HEK293 (cell line): Measurements from ENCODE around the gene YWHAQ.

Experiments
- HOXA7 ChIP-seq: sonication (generic); formaldehyde crosslinking; IDR thresholded peaks from 2 replicates; pipeline ENCODE4 v1.8.1; 2022; ENCODE audit warnings: missing genetic modification reagents, borderline replicate concordance
- KLF10 ChIP-seq: fragments of 450-650 bp; IDR thresholded peaks from 2 replicates; pipeline ENCODE4 v1.5.1; 2018; ENCODE audit warnings: missing biosample characterization, mild to moderate bottlenecking, missing genetic modification characterization
- ZFP3 ChIP-seq: fragments of 450-650 bp; formaldehyde crosslinking; IDR thresholded peaks from 2 replicates; pipeline ENCODE4 v1.5.1; 2016; ENCODE audit warnings: low read depth, missing biosample characterization, missing genetic modification characterization
- ZNF324 ChIP-seq: fragments of 450-650 bp; formaldehyde crosslinking; IDR thresholded peaks from 2 replicates; pipeline ENCODE4 v1.5.1; 2016; ENCODE audit warnings: missing biosample characterization, missing genetic modification characterization
- ZNF394 ChIP-seq: fragments of 450-650 bp; formaldehyde crosslinking; IDR thresholded peaks from 2 replicates; pipeline ENCODE4 v1.5.1; 2016; ENCODE audit warnings: missing biosample characterization, missing genetic modification characterization, mild to moderate bottlenecking, moderate library complexity, borderline replicate concordance
- ZNF473 ChIP-seq: fragments of 450-650 bp; formaldehyde crosslinking; IDR thresholded peaks from 2 replicates; pipeline ENCODE4 v1.5.1; 2017; ENCODE audit warnings: missing biosample characterization, missing genetic modification characterization
- ZNF501 ChIP-seq: fragments of 450-650 bp; formaldehyde crosslinking; IDR thresholded peaks from 2 replicates; pipeline ENCODE4 v1.5.1; 2016; ENCODE audit warnings: missing biosample characterization, missing genetic modification characterization
- TF ChIP-seq, protein P1 (sequence below): fragments of 450-650 bp; formaldehyde crosslinking; IDR thresholded peaks from 2 replicates; pipeline ENCODE4 v1.5.1; 2016; ENCODE audit warnings: missing biosample characterization, missing genetic modification characterization
- TF ChIP-seq, protein P2 (sequence below): fragments of 450-650 bp; formaldehyde crosslinking; IDR thresholded peaks from 2 replicates; pipeline ENCODE4 v1.5.1; 2016; ENCODE audit warnings: missing biosample characterization, missing genetic modification characterization
- TF ChIP-seq, protein P3 (sequence below): fragments of 450-650 bp; IDR thresholded peaks from 2 replicates; pipeline ENCODE4 v1.5.1; 2018; ENCODE audit warnings: missing biosample characterization, mild to moderate bottlenecking, missing genetic modification characterization
- TF ChIP-seq, protein P4 (sequence below): fragments of 450-650 bp; formaldehyde crosslinking; conservative IDR thresholded peaks from 2 replicates; pipeline ENCODE4 v1.5.1; 2016; ENCODE audit warnings: low read depth, missing biosample characterization, missing genetic modification characterization

DNA sequence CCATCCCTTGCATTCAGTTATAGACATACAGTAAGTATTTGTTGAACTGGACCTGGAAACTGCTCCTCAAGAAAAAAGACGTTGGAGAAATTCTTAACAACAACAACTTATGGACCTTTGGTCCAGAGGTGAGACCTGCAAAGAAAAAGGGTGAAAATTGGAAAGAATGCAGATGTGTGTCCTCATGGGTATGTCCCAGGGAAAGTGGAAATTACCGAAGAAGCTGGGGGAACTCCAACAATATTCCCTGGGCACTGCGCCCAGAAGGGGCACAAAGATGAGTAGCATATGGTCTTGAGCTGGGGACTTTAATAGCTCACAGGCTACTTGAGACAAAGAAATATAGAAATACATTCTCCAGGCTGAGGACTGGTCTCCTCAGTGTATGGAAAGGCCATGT lies 35.5 kb upstream of the YWHAQ start:
- TF ChIP-seq, protein P1, sequence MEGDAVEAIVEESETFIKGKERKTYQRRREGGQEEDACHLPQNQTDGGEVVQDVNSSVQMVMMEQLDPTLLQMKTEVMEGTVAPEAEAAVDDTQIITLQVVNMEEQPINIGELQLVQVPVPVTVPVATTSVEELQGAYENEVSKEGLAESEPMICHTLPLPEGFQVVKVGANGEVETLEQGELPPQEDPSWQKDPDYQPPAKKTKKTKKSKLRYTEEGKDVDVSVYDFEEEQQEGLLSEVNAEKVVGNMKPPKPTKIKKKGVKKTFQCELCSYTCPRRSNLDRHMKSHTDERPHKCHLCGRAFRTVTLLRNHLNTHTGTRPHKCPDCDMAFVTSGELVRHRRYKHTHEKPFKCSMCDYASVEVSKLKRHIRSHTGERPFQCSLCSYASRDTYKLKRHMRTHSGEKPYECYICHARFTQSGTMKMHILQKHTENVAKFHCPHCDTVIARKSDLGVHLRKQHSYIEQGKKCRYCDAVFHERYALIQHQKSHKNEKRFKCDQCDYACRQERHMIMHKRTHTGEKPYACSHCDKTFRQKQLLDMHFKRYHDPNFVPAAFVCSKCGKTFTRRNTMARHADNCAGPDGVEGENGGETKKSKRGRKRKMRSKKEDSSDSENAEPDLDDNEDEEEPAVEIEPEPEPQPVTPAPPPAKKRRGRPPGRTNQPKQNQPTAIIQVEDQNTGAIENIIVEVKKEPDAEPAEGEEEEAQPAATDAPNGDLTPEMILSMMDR (tag by site-specific recombination) = no peak
- TF ChIP-seq ZFP3 (tag by site-specific recombination) (no peak), KLF10 (tag by site-specific recombination) (no peak), ZNF394 (no peak), HOXA7 (CRISPR knock-in tag) (no peak), ZNF473 (tag by site-specific recombination) (no peak), ZNF501 (tag by site-specific recombination) (no peak), ZNF324 (tag by site-specific recombination) (no peak)
- TF ChIP-seq, protein P2, sequence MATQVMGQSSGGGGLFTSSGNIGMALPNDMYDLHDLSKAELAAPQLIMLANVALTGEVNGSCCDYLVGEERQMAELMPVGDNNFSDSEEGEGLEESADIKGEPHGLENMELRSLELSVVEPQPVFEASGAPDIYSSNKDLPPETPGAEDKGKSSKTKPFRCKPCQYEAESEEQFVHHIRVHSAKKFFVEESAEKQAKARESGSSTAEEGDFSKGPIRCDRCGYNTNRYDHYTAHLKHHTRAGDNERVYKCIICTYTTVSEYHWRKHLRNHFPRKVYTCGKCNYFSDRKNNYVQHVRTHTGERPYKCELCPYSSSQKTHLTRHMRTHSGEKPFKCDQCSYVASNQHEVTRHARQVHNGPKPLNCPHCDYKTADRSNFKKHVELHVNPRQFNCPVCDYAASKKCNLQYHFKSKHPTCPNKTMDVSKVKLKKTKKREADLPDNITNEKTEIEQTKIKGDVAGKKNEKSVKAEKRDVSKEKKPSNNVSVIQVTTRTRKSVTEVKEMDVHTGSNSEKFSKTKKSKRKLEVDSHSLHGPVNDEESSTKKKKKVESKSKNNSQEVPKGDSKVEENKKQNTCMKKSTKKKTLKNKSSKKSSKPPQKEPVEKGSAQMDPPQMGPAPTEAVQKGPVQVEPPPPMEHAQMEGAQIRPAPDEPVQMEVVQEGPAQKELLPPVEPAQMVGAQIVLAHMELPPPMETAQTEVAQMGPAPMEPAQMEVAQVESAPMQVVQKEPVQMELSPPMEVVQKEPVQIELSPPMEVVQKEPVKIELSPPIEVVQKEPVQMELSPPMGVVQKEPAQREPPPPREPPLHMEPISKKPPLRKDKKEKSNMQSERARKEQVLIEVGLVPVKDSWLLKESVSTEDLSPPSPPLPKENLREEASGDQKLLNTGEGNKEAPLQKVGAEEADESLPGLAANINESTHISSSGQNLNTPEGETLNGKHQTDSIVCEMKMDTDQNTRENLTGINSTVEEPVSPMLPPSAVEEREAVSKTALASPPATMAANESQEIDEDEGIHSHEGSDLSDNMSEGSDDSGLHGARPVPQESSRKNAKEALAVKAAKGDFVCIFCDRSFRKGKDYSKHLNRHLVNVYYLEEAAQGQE = no peak
- TF ChIP-seq, protein P3, sequence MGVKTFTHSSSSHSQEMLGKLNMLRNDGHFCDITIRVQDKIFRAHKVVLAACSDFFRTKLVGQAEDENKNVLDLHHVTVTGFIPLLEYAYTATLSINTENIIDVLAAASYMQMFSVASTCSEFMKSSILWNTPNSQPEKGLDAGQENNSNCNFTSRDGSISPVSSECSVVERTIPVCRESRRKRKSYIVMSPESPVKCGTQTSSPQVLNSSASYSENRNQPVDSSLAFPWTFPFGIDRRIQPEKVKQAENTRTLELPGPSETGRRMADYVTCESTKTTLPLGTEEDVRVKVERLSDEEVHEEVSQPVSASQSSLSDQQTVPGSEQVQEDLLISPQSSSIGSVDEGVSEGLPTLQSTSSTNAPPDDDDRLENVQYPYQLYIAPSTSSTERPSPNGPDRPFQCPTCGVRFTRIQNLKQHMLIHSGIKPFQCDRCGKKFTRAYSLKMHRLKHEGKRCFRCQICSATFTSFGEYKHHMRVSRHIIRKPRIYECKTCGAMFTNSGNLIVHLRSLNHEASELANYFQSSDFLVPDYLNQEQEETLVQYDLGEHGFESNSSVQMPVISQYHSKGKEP (tag by site-specific recombination) = no peak
- TF ChIP-seq, protein P4, sequence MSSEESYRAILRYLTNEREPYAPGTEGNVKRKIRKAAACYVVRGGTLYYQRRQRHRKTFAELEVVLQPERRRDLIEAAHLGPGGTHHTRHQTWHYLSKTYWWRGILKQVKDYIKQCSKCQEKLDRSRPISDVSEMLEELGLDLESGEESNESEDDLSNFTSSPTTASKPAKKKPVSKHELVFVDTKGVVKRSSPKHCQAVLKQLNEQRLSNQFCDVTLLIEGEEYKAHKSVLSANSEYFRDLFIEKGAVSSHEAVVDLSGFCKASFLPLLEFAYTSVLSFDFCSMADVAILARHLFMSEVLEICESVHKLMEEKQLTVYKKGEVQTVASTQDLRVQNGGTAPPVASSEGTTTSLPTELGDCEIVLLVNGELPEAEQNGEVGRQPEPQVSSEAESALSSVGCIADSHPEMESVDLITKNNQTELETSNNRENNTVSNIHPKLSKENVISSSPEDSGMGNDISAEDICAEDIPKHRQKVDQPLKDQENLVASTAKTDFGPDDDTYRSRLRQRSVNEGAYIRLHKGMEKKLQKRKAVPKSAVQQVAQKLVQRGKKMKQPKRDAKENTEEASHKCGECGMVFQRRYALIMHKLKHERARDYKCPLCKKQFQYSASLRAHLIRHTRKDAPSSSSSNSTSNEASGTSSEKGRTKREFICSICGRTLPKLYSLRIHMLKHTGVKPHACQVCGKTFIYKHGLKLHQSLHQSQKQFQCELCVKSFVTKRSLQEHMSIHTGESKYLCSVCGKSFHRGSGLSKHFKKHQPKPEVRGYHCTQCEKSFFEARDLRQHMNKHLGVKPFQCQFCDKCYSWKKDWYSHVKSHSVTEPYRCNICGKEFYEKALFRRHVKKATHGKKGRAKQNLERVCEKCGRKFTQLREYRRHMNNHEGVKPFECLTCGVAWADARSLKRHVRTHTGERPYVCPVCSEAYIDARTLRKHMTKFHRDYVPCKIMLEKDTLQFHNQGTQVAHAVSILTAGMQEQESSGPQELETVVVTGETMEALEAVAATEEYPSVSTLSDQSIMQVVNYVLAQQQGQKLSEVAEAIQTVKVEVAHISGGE (tag by site-specific recombination) = no peak
